T-helper 17 cell (primary cell): ENCODE measurements around the gene PRDM2. TPM values are rescaled to one million over a fixed set of nuclear protein-coding genes. Genes with fewer than 3 reads are reported as not detected.

Source experiments
- ATAC-seq: fragments of 150-1000 bp; cut with Tn5 transposase; 2 replicates; pipeline ENCODE4 v1.10.0; 2021; ENCODE audit warnings: mild to moderate bottlenecking, moderate library complexity
- DNase-seq, 3 donors: peaks; one replicate each; pipeline versions ENCODE4 v3.0.0 to v3.0.0-alpha.2; 2020 to 2021
- H3K9me3 ChIP-seq: one replicate; pipeline ENCODE4 v1.7.0; 2013; ENCODE audit warnings: low read length, mild to moderate bottlenecking; ENCODE audit not compliant: control insufficient read depth, poor library complexity, severe bottlenecking
- H3K27ac Mint-ChIP-seq: one replicate; pipeline ENCODE4 v1.8.0; 2022; ENCODE audit warnings: mild to moderate bottlenecking, moderate library complexity, mixed read lengths
- H3K27me3 Mint-ChIP-seq: one replicate; pipeline ENCODE4 v1.8.0; 2022; ENCODE audit warnings: mixed read lengths
- H3K36me3 Mint-ChIP-seq: one replicate; pipeline ENCODE4 v1.8.0; 2022; ENCODE audit warnings: low read depth, mixed read lengths
- H3K4me1 Mint-ChIP-seq: one replicate; pipeline ENCODE4 v1.8.0; 2022; ENCODE audit warnings: mild to moderate bottlenecking, mixed read lengths
- H3K4me3 Mint-ChIP-seq: one replicate; pipeline ENCODE4 v1.8.0; 2022; ENCODE audit warnings: mild to moderate bottlenecking, moderate library complexity, mixed read lengths
- total RNA-seq, 4 donors: library from RNA in 2 of 4; stranded (reverse) in 2 of 4; gene quantifications; one replicate each; pipeline ENCODE4 v1.2.3 and lab custom pipeline; 2022 to 2026

PRDM2 gene, protein sequence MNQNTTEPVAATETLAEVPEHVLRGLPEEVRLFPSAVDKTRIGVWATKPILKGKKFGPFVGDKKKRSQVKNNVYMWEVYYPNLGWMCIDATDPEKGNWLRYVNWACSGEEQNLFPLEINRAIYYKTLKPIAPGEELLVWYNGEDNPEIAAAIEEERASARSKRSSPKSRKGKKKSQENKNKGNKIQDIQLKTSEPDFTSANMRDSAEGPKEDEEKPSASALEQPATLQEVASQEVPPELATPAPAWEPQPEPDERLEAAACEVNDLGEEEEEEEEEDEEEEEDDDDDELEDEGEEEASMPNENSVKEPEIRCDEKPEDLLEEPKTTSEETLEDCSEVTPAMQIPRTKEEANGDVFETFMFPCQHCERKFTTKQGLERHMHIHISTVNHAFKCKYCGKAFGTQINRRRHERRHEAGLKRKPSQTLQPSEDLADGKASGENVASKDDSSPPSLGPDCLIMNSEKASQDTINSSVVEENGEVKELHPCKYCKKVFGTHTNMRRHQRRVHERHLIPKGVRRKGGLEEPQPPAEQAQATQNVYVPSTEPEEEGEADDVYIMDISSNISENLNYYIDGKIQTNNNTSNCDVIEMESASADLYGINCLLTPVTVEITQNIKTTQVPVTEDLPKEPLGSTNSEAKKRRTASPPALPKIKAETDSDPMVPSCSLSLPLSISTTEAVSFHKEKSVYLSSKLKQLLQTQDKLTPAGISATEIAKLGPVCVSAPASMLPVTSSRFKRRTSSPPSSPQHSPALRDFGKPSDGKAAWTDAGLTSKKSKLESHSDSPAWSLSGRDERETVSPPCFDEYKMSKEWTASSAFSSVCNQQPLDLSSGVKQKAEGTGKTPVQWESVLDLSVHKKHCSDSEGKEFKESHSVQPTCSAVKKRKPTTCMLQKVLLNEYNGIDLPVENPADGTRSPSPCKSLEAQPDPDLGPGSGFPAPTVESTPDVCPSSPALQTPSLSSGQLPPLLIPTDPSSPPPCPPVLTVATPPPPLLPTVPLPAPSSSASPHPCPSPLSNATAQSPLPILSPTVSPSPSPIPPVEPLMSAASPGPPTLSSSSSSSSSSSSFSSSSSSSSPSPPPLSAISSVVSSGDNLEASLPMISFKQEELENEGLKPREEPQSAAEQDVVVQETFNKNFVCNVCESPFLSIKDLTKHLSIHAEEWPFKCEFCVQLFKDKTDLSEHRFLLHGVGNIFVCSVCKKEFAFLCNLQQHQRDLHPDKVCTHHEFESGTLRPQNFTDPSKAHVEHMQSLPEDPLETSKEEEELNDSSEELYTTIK (N-terminal part only)
- total RNA-seq (100 to 1,000 TPM; 173 to 181 TPM), total RNA-seq (lab: John Stamatoyannopoulos, UW) (61.5 to 151 reads per million in 2 donors)

DNA sequence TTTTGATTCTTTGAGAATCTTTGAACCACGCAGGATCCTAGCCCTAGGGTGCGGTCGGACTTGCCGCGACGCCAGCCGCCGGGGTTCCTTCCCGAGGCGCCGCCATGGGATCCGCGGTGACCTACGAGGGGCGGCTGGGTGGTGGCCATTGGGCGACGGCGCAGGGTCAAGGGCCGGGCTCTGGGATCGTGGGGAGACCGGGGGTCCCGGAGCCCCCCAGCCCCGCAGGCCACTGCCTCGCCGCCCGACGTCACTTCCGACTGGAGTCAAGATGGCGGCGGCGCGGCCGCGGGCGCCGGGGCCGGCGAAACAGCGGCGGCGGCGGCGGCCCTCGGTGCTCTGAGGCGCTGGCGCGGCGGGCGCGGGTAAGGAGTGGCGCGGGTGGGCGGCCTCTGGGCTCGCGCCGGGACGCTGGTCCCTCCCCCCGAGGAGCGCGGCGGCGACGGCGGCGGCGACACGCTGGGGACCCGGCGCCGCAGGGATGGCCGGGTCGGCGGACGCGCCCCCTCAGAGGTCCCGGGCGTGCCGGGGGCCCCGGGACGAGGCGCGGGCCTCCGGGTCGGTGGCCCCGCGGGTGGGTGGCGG is at the start of gene PRDM2:
TSS of gene PRDM2 (plus strand) at position 253 of the 585 bp plus-strand sequence. CDS start 15,418 bp downstream, outside the sequence.
- Mint-ChIP-seq H3K4me3 (peak within 1 kb of the TSS; percentile 98), H3K27ac (peak within 1 kb of the TSS; percentile 99), H3K27me3 (peaks cover 5% of the 10 kb centered on the region), H3K4me1 (peaks cover 32% of the 10 kb centered on the region), H3K36me3 (peaks cover 5% of the 10 kb centered on the region)
- no peaks in the 10 kb centered on the region for H3K9me3 ChIP-seq
- ATAC-seq: peak; percentile 32
- peak; percentile 52 to 65 (median 62) for DNase-seq

DNA sequence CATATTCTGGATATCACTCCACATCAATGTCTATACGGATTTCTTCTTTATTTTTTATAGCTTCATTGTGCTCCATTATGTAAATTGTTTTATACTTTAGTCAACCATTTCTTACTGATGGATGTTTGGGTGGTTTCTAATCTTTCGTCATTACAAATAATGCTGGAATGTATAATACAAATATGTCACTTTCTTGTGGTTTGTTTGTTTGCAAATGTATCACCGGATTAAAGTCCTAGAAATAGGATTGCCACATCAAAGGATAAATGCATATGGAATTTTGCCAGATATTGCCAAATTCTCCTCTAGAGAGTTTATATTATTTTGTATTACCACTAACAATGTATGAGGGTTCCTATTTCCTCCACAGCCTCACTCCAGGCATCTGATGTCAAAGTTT is 48.7 kb upstream of the PRDM2 start:
- DNase-seq (no peak), ATAC-seq (no peak)
- peaks cover 17% of the 10 kb centered on the region for H3K27me3 Mint-ChIP-seq
- no peaks in the 10 kb centered on the region for H3K9me3 ChIP-seq
- H3K27ac Mint-ChIP-seq: no peak overlapping the region
- no peaks in the 10 kb centered on the region for H3K4me1 Mint-ChIP-seq
- H3K4me3 Mint-ChIP-seq: no peak overlapping the region
- no peaks in the 10 kb centered on the region for H3K36me3 Mint-ChIP-seq

DNA sequence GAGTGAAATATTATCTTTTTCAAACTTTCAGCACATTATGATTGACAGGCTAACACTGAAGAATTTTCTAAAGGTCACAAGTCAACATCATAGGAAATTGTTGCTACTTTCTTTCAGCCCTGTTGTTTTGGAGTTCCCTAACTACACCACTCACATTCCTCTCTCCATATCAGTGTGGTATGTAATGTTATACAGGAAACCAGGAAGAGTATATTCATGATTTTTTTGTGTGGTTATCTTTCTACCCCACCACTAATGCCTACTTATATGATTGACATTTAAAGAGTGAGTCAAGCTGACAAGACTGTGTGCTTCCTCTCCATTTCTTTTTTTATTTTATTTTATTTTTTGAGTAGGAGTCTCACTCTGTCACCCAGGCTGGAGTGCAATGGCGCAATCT is 47.8 kb upstream of the PRDM2 start:
- H3K9me3 ChIP-seq: no peaks in the 10 kb centered on the region
- no peak overlapping the region for H3K27ac Mint-ChIP-seq
- H3K4me3 Mint-ChIP-seq: no peak overlapping the region
- no peaks in the 10 kb centered on the region for H3K36me3 Mint-ChIP-seq
- no peak for ATAC-seq
- DNase-seq: no peak
- no peaks in the 10 kb centered on the region for H3K4me1 Mint-ChIP-seq
- H3K27me3 Mint-ChIP-seq: peaks cover 17% of the 10 kb centered on the region

DNA sequence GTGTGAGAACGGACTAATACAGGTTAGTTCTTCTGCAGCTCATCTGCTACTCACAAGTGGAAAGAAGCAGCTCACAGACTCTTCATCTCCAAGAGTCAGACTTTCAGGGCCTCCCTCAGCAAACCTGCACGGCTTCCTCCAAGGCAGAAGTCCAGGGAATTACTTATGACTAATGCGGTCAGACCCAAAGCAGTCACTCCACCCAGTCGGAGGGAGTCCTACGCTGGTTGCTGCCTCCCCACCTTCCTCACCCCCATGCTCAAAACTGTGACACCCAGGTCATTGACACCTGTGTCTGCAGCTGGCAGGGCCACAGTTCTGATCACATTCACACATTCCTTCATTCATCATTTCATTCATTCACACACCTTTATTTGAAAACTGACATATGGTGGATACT is 38.4 kb upstream of the PRDM2 start:
- H3K4me1 Mint-ChIP-seq: peaks cover 5% of the 10 kb centered on the region
- no peak overlapping the region for H3K27ac Mint-ChIP-seq
- H3K36me3 Mint-ChIP-seq: no peaks in the 10 kb centered on the region
- DNase-seq (no peak), ATAC-seq (no peak)
- H3K4me3 Mint-ChIP-seq: no peak overlapping the region
- peaks cover 13% of the 10 kb centered on the region for H3K27me3 Mint-ChIP-seq
- H3K9me3 ChIP-seq: no peaks in the 10 kb centered on the region

DNA sequence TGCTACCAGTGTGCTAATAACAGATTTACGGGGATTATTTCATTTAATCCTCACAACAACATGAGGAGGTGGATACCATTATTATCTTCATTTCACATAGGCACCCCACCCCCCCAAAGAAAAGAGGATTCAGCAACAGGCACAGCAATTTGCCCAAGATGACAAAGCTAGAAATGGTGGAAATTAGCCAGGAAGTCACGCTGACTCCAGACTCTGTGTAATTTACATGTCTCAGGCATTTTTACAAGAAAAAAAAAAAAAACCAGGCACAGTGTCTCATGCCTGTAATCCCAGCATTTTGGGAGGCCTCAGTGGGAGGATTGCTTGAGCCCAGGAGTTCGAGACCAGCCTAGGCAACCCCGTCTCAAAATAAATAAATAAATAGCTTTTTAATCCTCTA is 37.5 kb upstream of the PRDM2 start:
- no peaks in the 10 kb centered on the region for H3K9me3 ChIP-seq
- Mint-ChIP-seq H3K36me3 (no peaks in the 10 kb centered on the region), H3K4me1 (peaks cover 5% of the 10 kb centered on the region), H3K27ac (no peak overlapping the region), H3K4me3 (no peak overlapping the region), H3K27me3 (peaks cover 13% of the 10 kb centered on the region)
- DNase-seq (no peak), ATAC-seq (no peak)

DNA sequence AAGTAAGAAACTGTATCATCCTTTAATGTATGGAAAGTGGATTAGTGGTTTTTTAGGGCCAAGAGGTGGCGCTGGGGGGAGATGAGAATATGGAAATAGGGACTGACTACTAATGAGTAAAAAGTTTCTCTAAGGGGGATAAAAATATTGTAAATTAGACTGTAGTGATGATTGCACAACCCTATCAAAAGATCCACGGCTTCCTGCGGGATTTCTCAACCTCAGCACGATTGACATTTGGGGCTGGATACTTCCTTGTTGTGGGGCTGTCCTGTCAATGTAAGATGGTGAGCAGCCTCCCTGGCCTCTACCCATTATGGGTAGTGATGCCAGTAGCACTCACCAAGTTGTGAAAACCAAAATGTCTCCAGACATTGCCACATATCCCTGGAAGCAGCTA is 36.0 kb upstream of the PRDM2 start:
- DNase-seq (no peak), ATAC-seq (no peak)
- peaks cover 13% of the 10 kb centered on the region for H3K27me3 Mint-ChIP-seq
- no peaks in the 10 kb centered on the region for H3K36me3 Mint-ChIP-seq
- no peak overlapping the region for H3K4me3 Mint-ChIP-seq
- H3K4me1 Mint-ChIP-seq: peaks cover 5% of the 10 kb centered on the region
- H3K27ac Mint-ChIP-seq: no peak overlapping the region
- H3K9me3 ChIP-seq: no peaks in the 10 kb centered on the region

DNA sequence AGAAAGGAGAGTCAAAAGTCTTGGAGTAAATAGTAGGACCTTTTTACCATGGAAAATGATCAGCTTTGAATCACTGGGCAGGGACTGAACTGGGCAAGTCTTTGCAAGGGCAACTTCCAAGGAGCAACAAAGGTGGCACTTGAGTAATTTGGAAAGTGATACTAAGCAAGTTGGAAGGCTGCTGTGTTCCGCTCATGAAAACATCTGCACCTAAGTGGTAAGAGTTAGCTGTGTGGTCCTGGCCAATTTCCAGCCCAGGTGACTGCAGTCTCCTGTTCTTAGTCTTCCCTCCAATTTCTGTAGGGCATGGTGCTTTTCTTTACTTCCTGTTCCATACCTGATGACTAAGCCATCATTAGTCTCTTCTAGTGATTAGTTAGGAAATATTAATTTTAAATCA is 35.5 kb upstream of the PRDM2 start:
- Mint-ChIP-seq H3K4me1 (peaks cover 5% of the 10 kb centered on the region), H3K27ac (no peak overlapping the region), H3K27me3 (peaks cover 13% of the 10 kb centered on the region), H3K4me3 (no peak overlapping the region), H3K36me3 (no peaks in the 10 kb centered on the region)
- DNase-seq: no peak
- H3K9me3 ChIP-seq: no peaks in the 10 kb centered on the region
- no peak for ATAC-seq

DNA sequence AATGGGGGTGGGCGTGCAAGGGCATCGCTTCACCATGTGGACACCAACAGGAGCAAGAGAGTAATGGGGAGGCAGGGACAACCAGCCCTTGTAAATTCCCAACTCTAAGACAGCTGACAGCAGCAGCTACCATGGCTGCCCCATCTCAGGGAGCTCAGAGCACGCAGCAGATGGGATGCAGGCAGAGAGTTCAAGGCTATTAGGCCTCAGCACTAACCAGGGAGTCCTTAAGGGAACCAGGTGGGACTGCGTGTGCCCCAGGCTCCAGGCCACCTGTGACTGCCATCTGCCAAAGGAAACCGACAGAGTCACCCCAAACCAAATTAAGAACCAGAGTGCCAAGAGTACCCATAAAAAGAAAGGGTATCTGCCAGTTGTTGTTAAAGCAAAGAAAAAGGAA is 33.7 kb upstream of the PRDM2 start:
- DNase-seq (no peak), ATAC-seq (no peak)
- H3K27ac Mint-ChIP-seq: peak overlapping the region; percentile 77
- H3K4me3 Mint-ChIP-seq: peak overlapping the region; percentile 36
- no peaks in the 10 kb centered on the region for H3K9me3 ChIP-seq
- peaks cover 12% of the 10 kb centered on the region for H3K27me3 Mint-ChIP-seq
- H3K36me3 Mint-ChIP-seq: no peaks in the 10 kb centered on the region
- peaks cover 5% of the 10 kb centered on the region for H3K4me1 Mint-ChIP-seq

DNA sequence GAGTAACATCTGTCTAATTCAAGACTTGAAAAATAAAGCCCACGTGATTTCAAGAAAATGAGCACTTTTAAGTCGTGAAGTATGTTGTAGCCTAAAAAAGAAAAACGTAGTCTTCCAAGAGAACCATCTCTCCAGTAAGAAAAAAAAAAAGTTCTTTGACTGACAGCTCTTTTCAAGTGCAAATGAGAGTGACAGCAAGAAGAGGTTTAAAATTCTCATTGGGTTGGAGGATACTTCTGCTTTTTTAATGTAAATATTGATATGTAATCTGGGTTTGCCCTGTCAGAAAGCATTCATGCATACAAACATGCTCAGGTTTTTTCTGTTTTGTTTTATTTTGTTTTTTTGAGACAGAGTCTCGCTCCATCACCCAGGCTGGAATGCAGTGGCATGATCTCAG is 32.3 kb upstream of the PRDM2 start:
- H3K4me3 Mint-ChIP-seq: no peak overlapping the region
- H3K27me3 Mint-ChIP-seq: peaks cover 7% of the 10 kb centered on the region
- peaks cover 5% of the 10 kb centered on the region for H3K4me1 Mint-ChIP-seq
- H3K27ac Mint-ChIP-seq: no peak overlapping the region
- H3K9me3 ChIP-seq: no peaks in the 10 kb centered on the region
- H3K36me3 Mint-ChIP-seq: no peaks in the 10 kb centered on the region
- DNase-seq (no peak), ATAC-seq (peak; percentile 40)

DNA sequence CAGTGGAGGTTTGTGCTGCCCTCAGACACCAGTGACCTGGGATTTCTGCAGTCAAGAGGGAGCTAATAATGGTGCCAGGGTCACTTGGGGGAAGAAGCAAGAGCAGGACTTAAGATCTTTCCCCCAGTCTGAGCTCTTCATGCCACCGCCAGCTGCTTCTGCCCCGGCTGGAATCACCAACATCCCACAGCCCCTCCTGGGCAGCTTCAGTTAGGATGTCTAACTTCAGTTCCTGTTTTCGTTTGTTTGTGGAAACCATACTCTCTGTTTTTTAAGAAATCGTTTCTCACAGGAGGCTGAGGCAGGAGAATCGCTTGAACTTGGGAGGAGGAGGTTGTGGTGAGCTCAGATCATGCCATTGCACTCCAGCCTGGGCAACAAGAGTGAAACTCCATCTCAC is 25.6 kb upstream of the PRDM2 start:
- no peak overlapping the region for H3K27ac Mint-ChIP-seq
- no peaks in the 10 kb centered on the region for H3K36me3 Mint-ChIP-seq
- no peak overlapping the region for H3K4me3 Mint-ChIP-seq
- ATAC-seq (no peak), DNase-seq (no peak)
- no peaks in the 10 kb centered on the region for H3K4me1 Mint-ChIP-seq
- H3K9me3 ChIP-seq: no peaks in the 10 kb centered on the region
- peaks cover 26% of the 10 kb centered on the region for H3K27me3 Mint-ChIP-seq

DNA sequence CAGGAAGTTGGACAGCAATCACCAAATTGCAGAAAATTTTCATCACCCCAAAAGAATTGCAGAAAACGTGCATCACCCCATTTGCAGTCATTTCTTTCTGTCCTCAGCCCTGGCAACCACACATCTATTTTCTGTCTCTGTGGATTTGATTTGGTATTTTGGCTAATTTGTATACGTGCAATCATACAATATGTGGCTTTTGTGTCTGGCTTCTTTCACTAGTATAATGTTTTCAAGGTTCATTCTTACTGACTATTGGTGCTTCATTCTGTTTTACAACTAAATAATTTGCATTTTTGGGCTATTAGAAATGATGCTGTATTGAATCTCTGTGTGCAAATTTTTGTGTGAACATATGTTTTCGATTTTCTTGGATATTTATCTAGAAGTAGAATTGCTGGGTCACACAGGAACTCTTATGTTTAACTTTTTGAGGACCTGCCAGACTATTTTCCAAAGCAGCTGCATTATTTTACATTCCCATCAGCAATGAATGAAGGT is 24.8 kb upstream of the PRDM2 start:
- no peaks in the 10 kb centered on the region for H3K9me3 ChIP-seq
- no peaks in the 10 kb centered on the region for H3K4me1 Mint-ChIP-seq
- no peak for DNase-seq
- H3K27ac Mint-ChIP-seq: no peak overlapping the region
- no peak overlapping the region for H3K4me3 Mint-ChIP-seq
- ATAC-seq: no peak
- no peaks in the 10 kb centered on the region for H3K36me3 Mint-ChIP-seq
- peaks cover 26% of the 10 kb centered on the region for H3K27me3 Mint-ChIP-seq

DNA sequence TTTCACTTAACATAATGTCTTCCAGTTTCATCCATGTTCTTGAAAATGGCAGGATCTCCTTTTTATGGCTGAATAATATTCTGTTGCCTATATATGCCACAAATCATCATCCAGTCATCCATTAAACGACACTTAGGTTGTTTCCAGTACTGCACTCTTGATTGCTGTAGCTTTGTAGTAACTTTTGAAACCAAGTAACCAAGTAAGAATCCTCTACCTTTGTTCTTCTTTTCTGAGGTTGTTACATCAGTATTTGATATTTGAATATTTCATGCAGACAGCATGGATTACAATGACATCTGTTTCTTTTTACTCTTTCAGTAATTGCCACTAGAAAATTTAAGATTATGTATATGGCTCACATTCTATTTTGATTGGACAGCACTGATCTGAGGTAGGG is 22.1 kb upstream of the PRDM2 start:
- Mint-ChIP-seq H3K27ac (no peak overlapping the region), H3K27me3 (peaks cover 37% of the 10 kb centered on the region), H3K4me1 (no peaks in the 10 kb centered on the region), H3K4me3 (no peak overlapping the region), H3K36me3 (no peaks in the 10 kb centered on the region)
- no peaks in the 10 kb centered on the region for H3K9me3 ChIP-seq
- ATAC-seq (no peak), DNase-seq (no peak)
